ENCODE data around the gene SLC45A1.

GRCh38 chr1:8342325-8342724, 24.4 kb downstream of the SLC45A1 start:
- TF ChIP-seq POLR2A (IDR thresholded peaks at IDR 0.05) (no peak), CTCF (IDR thresholded peaks at IDR 0.05) (no peak)
